Non-pigmented ciliary epithelial cell (primary cell): Measurements from ENCODE around the gene NFYA.
A peak's percentile ranks its signal among the peaks of the same experiment; 100 is the strongest.

Experiments used
- DNase-seq: peaks from one replicate; pipeline ENCODE4 v3.0.0-alpha.2; 2010; ENCODE audit warnings: low read depth

NFYA gene

DNA sequence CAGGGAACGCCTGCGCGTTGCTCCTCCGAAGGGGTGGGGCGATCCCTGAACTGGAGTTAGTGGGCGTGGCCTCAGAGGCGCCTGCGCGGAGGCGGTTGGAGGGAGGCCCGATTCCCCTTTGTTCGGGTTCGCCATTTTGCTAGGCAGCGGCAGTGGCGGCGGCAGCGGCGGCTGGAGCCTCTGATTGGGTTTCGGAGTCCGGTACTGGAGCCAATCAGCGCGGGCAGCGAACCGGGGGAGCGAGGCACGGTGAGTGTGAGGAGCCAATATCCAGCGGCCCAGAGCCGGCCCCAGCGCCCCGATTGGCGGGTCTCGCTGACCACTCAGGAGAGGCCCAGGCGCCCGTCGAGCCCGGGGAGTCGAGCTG, at the start of gene NFYA:
Gene NFYA, plus strand, starts transcription at position 139 of the 367 bp plus-strand sequence. CDS start 6,116 bp downstream, outside the sequence.
- peak; percentile 98 for DNase-seq

DNA sequence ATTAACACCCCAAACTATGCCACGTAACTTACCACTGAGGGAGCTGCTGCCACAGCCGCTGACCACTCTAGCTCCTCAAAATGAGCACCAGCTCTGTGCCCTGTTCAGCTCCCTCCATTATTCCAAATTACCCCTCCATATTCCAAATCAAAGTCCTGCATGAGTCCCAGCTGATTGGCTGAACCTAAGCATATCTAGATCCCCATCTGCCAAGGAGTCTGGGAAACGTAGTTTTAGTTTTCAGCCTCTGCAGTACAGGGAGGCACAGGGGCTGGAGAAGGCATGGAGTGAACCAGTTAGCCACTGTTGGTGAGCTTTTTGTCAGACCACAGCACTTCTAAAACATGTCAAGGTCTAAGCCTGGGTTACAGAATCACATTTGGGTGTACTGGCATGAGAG, 49.7 kb upstream of the NFYA start:
- DNase-seq = no peak

DNA sequence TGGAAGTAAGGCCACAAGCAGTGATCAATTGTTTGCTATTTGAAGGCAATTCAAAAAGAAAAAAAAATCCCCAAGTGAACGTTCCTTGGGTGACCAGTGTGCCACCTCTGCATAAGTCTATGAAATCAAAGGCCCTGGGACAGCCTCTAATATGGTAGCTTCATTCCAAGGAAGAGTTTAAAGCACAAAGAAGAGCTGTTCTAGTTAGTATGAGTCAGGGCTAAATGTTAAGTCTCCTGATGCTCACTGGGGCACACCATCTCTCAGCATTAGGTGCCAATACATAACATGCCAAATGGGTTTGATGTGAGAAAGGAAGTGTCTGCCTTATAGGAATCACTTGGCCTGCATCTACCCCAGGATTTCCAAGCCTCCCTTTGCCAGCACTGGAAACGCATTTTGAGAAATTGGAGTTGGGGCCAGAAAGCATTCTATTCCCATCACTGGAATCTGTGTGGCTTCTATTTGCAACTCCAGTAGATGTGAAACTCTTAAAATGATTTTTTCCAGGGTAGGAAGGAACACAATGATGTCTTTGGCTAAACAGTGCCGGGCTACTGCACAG, 46.7 kb upstream of the NFYA start:
- DNase-seq = no peak

- no peak for DNase-seq
These were observed 45.5 kb upstream of the NFYA start for GRCh38 chr6:41027241-41027640.

DNA sequence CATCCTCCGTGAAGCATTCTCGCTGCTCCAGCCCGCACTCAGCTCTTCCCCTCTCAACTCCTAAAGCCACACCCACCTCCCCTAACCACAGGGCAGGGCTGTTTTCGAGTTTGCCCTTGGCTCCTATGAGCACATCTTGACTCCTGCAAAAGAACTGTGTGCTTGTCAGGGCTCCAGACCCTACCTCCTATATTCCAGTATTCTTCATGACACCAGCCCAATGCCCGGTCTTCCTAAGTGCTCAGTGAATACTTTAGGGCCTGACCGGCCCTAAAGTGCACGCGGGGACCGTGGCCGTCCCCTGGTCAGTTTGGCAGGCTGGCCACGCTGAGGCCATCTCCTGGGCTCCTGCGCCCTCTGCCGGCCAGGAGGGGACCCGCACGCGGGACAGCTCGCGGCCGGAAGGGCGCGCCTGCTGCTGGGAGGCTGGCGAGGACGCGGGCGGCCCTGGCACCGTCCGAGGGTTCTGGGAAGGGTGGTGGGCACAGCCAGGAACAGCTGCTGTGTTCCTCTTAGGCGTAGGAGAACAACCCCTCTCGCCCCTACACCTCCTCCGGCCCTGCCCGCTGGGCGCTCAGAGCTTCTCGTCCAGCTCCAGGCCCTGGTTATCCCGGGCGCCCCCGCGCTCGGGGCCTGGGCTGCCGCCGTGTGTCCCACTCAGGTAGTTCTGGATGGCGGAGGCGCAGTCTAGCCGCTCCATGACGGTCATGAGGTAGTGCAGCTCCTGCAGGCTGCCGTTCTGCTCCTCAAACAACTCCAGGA, 44.8 kb upstream of the NFYA start:
- no peak for DNase-seq

- DNase-seq = no peak
These were observed 44.0 kb upstream of the NFYA start for GRCh38 chr6:41028561-41029412.

DNA sequence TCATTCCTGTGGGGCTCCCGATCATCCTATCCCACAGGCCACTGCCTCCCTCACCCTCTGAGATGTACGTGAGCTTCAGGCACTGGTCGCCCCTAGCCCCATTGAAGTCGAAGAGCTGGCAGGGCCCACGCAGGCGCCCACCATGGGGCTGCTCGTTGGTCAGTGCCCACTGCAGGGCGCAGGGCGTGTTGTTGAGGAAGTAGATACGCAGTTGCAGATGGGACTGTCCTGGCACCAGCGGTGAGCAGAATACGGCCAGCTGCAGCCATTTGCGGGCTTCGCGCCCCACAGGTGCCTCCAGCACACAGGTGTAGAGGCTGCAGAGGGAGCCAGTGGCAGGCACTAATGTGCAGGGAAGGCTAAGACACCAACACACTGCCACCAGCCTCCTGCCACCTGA, 39.9 kb upstream of the NFYA start:
- DNase-seq = no peak

DNA sequence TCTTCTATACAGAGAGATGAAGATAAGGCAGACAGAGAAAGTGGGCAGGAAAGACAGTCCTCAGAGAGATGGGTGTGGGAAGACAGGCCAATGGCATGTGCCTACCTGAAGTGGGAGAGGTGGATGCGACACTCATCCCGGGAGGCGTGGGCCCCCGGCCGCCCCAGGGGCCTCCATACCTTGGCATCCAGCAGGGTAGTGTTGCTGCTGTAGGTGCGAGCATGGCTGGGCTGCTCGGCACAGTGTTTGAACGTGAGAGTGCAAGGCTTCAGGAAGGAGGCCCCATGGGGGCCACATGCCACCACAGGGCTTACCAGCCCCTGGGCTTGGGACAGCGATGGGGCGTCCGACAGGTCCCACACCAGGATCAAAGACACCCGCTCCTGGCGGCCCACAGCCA, 39.0 kb upstream of the NFYA start:
- no peak for DNase-seq

DNA sequence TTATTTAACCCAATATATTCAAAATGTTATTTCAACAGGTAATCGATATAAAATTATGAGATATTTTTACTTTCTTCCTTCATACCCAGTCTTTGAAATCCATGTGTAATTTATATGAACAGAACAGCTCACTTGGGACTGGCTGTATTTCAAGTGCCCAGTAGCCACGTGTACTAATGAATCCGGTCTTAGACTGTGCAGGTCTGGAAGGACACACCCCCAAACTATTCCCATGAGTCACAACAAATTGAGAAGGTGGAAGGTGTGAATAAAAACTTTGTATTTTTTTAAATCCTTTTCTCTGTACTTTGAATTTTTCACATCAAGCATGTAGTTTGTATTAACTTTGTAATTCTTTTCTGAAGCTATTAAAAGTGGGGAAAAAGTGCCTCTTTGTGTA, 36.6 kb upstream of the NFYA start:
- DNase-seq = no peak

GRCh38 chr6:41036601-41037000, 36.2 kb upstream of the NFYA start:
- DNase-seq = no peak

DNA sequence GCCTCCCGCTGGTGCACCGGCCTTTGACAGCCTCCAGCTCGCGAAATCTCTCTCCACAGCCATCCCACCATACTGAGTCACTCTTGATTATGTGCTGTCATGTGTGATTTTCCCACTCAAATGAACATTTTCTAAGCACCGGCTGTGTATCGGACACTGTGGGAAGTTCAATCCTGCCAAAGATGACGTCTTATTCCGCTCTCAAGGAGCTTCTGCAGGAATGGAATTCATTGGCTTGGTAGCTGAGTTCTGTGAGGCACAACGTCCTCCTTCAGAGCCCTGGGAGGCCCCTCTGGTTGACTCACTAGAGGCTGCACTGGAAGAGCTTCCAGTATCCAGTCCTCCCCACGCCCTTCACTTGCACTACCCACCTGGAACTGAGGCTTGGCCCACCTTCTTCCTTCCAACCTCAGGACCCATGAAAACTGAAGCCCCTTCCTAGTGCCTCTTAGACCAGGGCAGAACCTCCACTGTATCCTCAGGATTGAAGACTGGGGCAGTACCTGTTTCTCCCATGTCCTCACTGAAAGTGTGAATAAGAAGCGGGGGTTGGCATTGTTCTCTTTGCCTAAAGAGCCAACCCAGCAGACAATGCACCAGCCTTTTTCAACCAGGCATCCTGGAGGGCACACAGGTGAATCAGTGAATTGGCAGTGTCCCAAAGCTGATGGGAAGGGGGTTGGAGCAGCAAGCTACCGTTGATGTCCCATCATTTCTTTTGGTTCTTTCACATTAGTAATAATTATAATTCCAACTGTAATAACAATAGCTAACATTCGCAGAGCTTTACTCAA, 35.5 kb upstream of the NFYA start:
- no peak for DNase-seq

DNA sequence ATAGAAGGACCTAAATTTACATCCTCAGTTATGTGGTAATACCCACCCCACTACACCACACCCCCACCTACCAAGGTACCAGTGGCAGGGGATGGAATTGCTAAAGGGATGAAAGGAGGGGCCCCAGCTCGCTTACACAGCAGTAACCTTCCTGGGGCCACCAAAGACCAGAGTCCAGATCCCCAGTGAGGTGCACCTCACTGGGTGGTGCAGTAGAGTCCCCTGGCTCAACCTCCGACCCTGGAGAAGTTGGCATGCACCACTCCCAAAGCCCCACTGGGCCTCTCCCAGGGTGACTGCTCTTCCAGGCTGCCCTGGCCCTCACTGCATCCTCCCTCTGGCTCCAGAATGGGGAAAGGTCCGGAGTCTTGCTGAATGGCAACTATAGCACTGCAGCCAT, 34.6 kb upstream of the NFYA start:
- DNase-seq = no peak

DNA sequence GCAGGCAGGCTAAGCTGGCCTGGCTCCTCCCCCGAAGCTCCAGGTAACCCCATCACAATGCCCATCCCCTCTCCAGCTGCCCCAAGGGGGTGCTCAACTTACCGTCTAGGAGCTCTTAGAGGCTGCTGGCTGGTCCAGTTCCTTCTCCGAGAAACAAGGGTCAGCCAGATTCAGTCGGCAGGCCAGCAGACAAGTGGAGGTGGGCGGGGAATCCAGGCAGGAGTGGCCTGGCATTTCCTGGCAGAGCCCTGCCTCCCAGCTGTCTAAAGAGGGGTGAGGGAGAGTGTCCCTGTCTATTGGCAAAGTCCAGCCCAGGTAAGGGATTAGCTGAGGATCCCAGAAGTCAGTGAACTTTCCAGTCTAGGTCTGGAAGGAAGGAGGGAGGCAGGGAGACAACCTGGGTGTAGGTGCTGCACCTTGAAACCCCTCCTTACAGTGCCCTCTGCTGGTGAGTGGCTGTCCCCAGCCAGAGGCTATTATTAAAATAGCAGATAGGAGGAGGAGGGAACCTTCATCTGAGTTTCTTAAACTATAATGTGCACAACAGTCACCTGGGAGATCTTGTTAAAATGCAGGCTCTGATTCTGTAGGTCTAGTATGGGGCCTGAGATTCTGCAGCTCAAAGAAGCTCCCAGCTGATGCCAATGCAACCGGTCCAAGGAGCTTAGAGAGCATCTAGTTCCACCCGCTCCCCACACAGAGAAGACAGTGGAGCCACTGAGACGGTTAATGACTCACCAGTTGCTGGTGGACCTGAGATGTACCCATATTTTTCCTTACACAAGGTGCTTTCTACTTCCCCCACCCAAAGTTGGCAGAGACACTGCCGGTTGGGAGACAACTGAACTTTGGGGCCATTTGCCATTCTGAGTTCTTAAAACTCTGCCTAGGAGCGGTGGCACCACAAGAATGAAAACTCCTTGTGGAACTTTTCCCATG, 33.4 kb upstream of the NFYA start, which contains the start of gene UNC5CL:
Gene UNC5CL, minus strand, starts transcription at position 162 of the 939 bp plus-strand sequence. CDS start 4,147 bp downstream, outside the sequence.
- DNase-seq = no peak

DNA sequence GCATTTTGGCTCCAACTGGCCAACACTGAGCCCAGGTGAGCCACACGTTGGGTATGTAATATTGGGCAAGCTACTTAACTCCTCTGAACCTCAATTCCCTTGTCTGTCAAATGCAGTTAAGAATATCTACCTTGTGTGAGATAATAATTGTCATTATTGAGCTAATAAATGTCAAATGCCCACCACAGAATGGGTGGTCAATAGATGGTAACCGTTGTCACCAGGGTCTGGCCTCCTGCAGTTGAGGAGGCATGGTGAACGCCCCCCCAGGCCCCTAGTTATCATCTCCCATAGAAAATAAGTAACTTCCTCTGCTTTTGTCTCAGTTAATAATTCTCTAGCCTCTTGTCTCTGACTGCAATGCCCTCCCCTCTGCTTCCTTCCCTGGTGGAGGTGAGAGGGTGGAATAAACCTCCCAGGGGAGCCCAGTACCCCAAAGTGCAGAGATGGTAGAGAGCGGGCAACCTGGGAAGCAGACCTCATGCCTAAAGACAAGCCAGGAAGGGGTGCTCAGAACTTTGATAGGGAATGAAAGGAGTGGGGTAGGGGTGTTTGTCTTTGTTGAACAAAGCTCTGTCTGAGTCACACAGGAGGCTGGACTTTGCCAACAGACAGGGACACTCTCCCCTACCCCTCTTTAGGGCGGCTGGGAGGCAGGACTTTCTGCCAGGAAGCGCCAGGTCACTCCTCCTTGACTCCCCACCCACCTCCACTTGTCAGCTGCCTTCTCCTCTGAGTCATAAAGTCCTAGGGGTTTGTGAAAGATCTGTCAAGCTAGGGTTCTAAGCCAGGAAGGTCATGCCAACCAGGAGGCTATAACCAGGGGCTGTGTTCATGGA, 32.5 kb upstream of the NFYA start:
- DNase-seq = no peak

DNA sequence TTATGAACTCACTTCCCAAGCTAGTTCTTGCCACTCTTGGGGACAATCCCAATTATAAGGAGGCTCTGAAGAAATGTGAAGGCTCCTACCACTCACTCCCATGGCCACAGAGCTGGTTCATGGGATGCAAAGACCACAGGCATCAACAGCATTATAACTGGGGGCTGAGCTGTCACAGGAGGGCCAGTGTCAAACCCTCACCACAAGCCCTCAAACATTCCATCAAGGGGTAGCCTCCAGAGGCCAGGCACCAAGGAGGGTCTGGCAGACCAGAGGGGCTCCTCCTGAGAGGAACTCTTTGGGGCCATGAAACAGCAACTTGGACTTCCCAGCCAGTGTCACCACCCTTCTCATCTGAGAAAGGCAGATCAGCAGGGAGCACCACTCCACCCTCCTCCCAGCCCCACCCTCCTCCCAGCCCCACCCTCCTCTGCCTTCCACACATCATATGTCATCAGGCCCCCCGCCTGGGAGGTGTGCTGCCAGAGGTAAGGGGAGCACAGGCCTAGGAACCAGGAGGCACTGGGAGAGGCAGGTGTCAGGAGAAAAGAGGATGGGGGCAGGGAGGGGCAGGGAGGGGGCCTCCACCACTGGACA, 31.7 kb upstream of the NFYA start:
- DNase-seq = no peak

DNA sequence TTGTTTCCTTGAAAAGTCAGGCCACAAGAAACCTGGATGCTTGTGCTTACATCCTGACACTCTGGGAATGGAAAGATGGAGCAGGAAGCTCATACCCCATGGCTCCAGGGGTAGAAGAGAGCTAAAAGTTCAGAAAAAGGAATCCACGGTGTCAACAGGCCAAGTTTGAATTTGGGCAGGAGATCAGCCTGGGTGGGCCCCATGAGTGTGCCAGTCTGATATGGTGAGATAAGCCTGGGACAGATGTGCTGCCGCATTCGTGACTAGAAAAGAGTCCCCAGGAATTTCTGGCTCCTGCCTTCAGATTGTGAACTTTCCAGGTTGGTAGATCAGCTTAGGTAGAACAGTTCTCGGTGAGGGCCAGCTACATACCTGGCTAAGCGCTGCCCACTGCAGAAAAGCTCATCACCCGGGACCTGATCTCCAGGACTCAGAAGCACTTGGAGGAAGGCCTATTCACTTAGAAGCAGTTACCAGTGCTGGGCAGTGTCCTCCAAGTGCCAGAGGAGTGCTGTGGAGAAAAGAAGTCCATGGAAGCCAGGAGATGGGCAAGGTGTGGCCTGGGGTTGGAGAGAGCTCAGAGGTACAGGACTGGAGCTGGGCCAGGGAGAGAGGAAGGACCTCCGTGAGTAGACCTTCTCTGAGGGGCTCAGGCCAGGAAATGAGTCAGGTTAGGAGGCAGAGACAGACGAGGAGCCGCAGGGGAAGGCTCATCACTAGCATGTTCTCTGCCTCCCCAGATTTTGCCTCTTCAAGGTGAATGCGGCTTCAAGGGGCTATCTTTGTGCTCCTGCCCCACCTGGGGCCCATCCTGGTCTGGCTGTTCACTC, 30.3 kb upstream of the NFYA start, which contains the start of gene TSPO2:
Gene TSPO2, plus strand, starts transcription at position 242 of the 830 bp plus-strand sequence. Its CDS starts 519 bp downstream, at position 761.
- no peak for DNase-seq

- DNase-seq = no peak
These were observed 29.6 kb upstream of the NFYA start for GRCh38 chr6:41043151-41043550.

DNA sequence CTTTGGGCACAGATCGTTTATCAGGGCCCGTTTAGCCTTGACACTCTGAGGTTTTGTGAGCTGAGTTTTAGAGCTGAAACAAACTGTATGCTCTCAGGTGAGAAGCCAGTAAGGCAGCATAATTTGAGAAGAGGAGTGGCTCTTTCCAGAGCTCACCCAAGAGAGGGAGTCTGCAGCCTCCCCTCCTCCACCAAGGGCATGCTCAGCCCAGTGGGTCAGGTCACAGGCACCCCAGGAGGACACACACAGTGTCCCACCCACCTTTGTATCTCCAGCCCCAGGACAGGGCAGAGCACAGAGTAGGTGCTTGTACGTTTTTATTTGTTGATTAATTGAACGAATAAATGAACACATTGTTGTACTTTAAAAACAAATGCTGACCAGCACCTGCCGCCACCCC, 27.1 kb upstream of the NFYA start:
- no peak for DNase-seq

DNA sequence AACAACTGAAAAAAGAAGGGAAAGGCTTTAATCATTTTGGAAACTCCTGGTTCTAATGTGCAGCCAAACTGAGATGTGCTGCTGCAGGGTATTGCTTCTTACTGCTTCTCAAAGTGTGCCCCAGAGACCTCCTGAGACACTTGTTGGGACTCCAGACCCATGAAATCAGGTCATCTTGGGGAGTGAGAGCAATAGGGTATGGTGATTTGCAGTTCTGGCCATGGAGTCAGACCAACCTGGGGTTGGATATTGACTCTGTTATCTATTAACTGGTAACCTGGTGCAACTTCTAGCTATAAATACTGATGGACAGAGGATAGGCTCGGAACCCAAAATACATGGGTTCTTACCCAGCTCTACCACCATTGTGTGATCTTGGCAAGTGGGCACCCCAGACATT, 26.7 kb upstream of the NFYA start:
- DNase-seq = no peak
